HG03571 (cell line): ENCODE measurements around the gene IL11RA.
"Not testable (repeated sequence)": the region's sequence is repeated elsewhere in the genome, so short reads cannot be mapped to it uniquely, and the experiment has no call there.

ENCODE experiments used
- ATAC-seq: cut with Tn5 transposase; IDR thresholded peaks from one replicate; pipeline ENCODE4 v1.9.1; 2021; ENCODE audit not compliant: unreplicated experiment

Gene IL11RA

GRCh38 chr9:34628656-34629490, 23.1 kb upstream of the IL11RA start, which contains the start of gene ARID3C:
ARID3C (minus strand) TSS chr9:34629066; CDS start chr9:34628014, 1,052 bp downstream.
- ATAC-seq, result no peak

DNA sequence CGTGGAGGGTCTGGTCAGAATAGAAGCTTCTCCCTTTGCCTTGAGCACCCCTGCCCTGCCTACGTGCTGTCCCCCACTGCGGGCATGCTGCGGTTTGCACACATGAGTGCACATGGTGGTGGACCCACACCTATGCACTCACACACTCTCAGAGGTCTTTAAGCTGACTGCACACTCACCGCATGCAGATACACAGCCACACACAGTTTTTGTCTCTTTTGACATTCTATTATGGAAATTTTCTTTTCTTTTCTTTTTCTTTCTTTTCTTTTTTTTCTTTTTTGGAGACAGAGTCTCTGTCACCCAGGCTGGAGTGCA, 22.5 kb upstream of the IL11RA start:
- no peak for ATAC-seq

DNA sequence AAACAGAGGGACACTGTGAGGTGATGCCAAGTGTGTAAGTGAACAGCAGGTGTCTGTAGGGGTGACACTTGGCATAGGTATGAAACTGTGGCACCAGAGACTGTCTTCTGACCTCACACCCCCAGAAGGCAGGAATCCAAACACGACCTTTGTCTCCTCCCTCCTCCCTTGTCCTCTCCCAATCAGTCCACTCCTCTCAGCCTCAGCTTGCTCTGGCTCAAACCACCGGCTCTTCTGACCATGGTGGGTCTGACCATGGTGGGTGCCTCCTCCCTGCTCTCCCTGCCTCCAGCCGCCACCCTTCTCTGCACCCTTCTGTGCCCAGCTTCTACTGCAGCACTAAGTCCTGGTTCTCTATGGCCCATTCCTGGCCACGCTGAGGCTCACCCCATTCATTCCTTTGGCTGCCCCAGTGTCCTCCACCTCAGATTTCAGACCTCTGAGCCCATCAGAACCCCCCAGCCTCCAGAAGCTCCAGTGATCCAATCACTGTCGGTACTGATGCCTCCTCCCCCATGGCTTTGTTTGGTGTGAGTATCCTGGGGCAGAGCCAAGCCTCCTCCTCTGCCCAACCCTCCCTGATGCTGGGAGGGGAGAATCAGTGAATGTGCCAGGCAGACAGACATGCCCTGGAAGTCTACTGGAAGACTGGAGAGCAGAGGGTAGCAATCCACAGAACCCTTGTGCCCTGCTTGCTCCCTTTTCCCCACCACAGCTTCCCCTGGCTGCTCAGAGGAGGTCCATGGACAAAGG, 21.4 kb upstream of the IL11RA start:
- no peak for ATAC-seq

GRCh38 chr9:34633166-34633565, 18.8 kb upstream of the IL11RA start:
- ATAC-seq, result no peak

DNA sequence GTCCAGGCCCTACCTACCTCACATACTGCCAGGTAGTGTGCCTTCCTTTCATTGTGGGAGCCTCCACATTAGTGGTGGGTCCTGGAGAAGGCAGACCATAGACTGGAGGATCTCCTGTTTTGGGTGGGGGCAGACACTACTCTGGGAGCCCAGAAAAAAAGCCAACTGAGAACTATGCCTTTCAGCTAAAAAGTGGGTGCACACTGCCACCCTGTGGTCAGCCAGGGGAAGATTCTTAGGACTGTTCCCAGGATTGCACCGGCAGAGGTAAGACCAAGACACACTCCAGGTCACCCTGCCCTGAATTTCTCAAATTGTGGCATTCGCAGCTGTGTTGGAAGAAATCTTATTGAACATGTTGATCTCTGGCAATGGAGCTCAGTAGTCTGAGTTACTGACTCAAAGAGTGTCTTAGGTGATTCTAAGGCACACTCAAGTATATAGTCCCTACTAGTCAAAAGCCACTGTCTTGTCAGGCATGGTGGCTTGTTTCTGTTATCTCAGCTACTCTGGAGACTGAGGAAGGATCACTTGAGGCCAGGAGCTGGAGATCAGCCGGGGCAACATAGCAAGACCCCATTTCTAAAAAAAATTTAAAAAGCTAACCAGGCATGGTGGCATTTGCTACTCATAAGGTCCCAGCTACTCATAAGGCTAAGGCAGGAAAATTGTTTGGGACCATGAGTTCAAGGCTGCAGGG, 18.0 kb upstream of the IL11RA start:
- ATAC-seq, result no peak

GRCh38 chr9:34634551-34635248, 17.3 kb upstream of the IL11RA start:
- ATAC-seq, result no peak

DNA sequence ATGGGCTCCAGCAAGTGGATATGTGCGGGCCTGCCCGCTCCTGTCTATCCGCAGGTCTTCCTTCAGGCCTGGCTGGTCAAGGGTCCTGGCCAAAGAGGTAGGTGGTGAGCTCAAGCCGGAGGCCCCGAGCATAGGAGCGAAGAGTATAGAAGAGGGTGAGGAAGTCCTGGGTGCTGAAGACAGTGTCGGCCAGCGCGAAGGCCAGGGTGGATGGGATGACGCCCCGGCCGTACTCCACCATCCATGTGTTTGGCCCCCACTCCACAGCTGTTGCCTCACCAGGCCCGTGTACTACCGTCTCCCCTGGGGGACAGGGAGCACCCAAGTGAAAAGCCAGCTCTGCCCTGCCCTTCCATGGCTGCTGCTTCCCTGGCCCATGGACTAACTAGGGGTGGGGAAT, 16.4 kb upstream of the IL11RA start:
- ATAC-seq, result no peak

DNA sequence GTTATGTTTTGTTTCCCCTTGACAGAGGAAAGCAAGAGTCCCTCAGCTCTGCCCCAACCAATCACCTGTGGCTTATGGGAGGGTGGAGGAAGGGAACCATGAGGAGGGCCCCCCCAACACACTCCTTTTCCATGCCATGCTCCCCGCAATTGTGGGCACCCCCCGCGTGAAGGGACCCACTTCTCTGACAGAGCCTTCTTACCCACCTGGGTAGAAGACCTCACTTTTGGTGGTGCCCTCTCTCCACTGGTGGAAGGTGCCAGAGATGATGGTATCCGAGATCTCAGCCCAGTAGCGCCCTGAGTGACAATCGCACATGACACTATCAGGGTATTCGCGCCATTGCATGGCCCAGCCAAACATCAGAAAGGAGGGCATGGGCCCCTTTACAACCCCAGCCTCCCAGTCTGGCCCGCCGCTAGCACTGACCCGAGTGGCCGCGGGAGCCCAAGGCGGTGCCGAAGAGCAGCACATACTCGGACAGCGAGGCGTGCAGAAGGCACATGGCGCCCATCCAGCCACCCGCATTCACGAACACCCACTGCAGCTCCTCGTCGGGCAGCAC, 15.1 kb upstream of the IL11RA start:
- ATAC-seq, result no peak

GRCh38 chr9:34637356-34638137, 14.4 kb upstream of the IL11RA start, which contains the start of gene SIGMAR1:
SIGMAR1 (minus strand) TSS chr9:34637787; CDS start chr9:34637697, 90 bp downstream.
- ATAC-seq, result peak; percentile 89

DNA sequence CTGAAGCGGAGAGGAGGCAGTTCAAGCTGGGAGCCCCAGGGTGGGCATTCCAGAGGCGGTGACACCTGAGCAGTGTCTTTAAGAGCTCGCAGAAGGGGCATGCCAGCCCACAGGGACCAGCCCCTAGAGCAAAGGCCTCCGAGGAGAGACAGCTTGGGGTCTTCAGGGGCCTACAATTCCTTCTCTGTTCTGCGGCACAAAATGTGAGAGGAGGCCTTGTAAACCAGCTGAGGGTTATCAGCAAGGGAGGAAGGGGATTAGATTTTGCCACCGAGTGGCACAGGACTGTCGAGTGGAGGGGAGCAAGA, 13.9 kb upstream of the IL11RA start:
- no peak for ATAC-seq

DNA sequence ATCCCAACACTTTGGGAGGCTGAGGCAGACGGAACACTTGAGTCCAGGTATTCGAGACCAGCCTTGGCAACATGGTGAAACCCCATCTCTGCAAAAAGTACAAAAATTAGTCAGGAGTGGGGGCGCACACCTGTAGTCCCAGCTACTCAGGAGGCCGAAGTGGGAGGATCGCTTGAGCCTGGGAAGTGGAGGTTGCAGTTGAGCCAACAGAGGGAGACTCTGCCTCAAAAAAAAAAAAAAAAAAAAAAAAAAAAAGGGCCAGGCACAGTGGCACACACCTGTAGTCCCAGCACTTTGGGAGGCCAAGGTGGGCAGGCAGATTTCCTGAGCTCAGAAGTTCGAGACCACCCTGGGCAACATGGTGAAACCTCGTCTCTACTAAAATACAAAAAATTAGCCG, 12.7 kb upstream of the IL11RA start:
- not testable (repeated sequence) for ATAC-seq

DNA sequence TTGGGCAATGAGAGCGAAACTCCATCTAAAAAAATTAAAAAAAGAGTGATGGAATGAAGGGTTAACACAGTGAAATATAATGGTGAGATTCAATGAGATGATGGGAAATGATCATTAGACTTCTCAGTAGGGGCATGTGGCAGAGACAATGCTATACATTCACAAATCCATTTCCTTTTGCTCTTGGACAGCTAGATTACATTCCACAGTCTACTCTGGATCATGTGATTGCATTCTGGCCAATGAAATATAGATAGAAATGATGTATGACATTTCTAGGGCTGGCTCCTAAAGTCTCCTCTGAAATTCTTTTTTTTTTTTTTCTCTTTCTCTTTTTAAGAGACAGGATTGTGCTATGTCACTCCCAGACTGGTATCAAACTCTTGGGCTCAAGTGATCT, 9.3 kb upstream of the IL11RA start:
- ATAC-seq, result no peak

- ATAC-seq, result no peak
Measured at GRCh38 chr9:34644766-34645314, 7.1 kb upstream of the IL11RA start.

GRCh38 chr9:34646211-34647083, 5.5 kb upstream of the IL11RA start, which contains the start of gene GALT:
GALT (plus strand) TSS chr9:34646675; CDS start chr9:34646705, 30 bp downstream.
- ATAC-seq, result peak; percentile 84

- ATAC-seq, result no peak
Measured at GRCh38 chr9:34647084-34647403, 4.9 kb upstream of the IL11RA start.

GRCh38 chr9:34647651-34648050, 4.3 kb upstream of the IL11RA start:
- ATAC-seq, result no peak

GRCh38 chr9:34648673-34649072, 3.3 kb upstream of the IL11RA start:
- no peak for ATAC-seq

DNA sequence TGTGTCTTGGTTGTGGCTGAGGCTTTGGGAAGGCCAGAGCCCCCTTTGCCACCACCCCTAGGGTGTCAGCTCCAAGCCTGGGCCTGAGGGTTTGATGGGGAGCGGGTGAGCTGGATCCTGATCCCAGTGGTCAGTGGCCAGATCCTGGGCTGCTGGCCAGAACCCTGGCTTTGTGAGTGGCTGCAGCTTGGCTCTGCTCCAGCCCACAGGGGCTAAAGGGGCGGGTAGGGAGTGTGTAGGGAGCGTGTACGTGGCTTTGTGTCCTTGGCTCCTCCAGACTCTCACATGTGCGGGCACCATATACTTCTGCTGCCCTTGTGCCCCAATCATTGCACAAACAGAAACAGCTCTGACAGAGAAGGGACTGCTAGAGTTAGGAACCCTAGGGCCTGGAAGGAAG, 1.2 kb upstream of the IL11RA start:
- ATAC-seq, result no peak

- ATAC-seq, result no peak
Measured at GRCh38 chr9:34651321-34651720, 664 bp upstream of the IL11RA start.
